NCI-H82 treated with DMSO at 0.1 percent for 48 hours (cell line): ENCODE results near the gene WLS.
"Not testable (repeated sequence)": the region's sequence is repeated elsewhere in the genome, so short reads cannot be mapped to it uniquely, and the experiment has no call there.

Experiments
- DNase-seq: peaks from one replicate; lab custom pipeline; 2025; ENCODE audit not compliant: unreplicated experiment; lab: John Stamatoyannopoulos, UW

Gene WLS

GRCh38 chr1:68168545-68169171 lies 63.7 kb downstream of the WLS start:
- DNase-seq, result no peak

- no peak for DNase-seq
These were observed 65.1 kb downstream of the WLS start for GRCh38 chr1:68167211-68167610.

- DNase-seq, result no peak
These were observed 66.0 kb downstream of the WLS start for GRCh38 chr1:68166348-68166747.

GRCh38 chr1:68165665-68166064 lies 66.7 kb downstream of the WLS start:
- DNase-seq, result no peak

GRCh38 chr1:68164918-68165317 lies 67.4 kb downstream of the WLS start:
- no peak for DNase-seq

- DNase-seq, result no peak
These were observed 69.1 kb downstream of the WLS start for GRCh38 chr1:68163220-68163619.

- no peak for DNase-seq
These were observed 69.6 kb downstream of the WLS start for GRCh38 chr1:68162761-68163160.

GRCh38 chr1:68161672-68162071 lies 70.7 kb downstream of the WLS start:
- not testable (repeated sequence) for DNase-seq

- not testable (repeated sequence) for DNase-seq
These were observed 71.4 kb downstream of the WLS start for GRCh38 chr1:68160935-68161334.

GRCh38 chr1:68160021-68160420 lies 72.3 kb downstream of the WLS start:
- DNase-seq, result no peak

GRCh38 chr1:68158837-68159236 lies 73.5 kb downstream of the WLS start:
- DNase-seq, result no peak

- DNase-seq, result peak; percentile 41
These were observed 74.9 kb downstream of the WLS start for GRCh38 chr1:68157416-68157815.

GRCh38 chr1:68151690-68152089 lies 80.6 kb downstream of the WLS start:
- no peak for DNase-seq

- DNase-seq, result no peak
These were observed 82.4 kb downstream of the WLS start for GRCh38 chr1:68149907-68150306.

- DNase-seq, result no peak
These were observed 83.1 kb downstream of the WLS start for GRCh38 chr1:68149110-68149798.

GRCh38 chr1:68148631-68149030 lies 83.7 kb downstream of the WLS start:
- DNase-seq, result no peak

- DNase-seq, result no peak
These were observed 84.7 kb downstream of the WLS start for GRCh38 chr1:68147534-68148171.

GRCh38 chr1:68145418-68146126 lies 86.8 kb downstream of the WLS start:
- DNase-seq, result no peak

GRCh38 chr1:68144856-68145255 lies 87.5 kb downstream of the WLS start:
- DNase-seq, result no peak

- DNase-seq, result no peak
These were observed 88.7 kb downstream of the WLS start for GRCh38 chr1:68143633-68144032.

- no peak for DNase-seq
These were observed 89.9 kb downstream of the WLS start for GRCh38 chr1:68142461-68142860.

GRCh38 chr1:68142036-68142435 lies 90.3 kb downstream of the WLS start:
- DNase-seq, result no peak
